HepG2 (cell line): ENCODE results near the gene FBXW4.

ENCODE experiments used
- BHLHE40 ChIP-seq: IDR thresholded peaks from 2 replicates; pipeline ENCODE4 v1.6.1; 2011; ENCODE audit warnings: low read length, improper control_type of control experiment
- MTA3 ChIP-seq: sonication (generic); formaldehyde crosslinking; IDR thresholded peaks from 2 replicates; pipeline ENCODE4 v1.4.0; 2020; ENCODE audit warnings: missing genetic modification reagents
- MTF2 ChIP-seq: sonication (generic); formaldehyde crosslinking; IDR thresholded peaks from 2 replicates; pipeline ENCODE4 v1.5.0; 2020; ENCODE audit warnings: missing genetic modification reagents, borderline replicate concordance
- NCOA1 ChIP-seq: sonication (generic); formaldehyde crosslinking; IDR thresholded peaks from 2 replicates; pipeline ENCODE4 v1.9.0; 2021; ENCODE audit warnings: missing genetic modification reagents
- POLR2A ChIP-seq, 2 experiments: IDR thresholded peaks; 2 replicates each; pipeline ENCODE4 v1.6.1; 2011; ENCODE audit warnings: low read depth in 2 of 2, low read length in 2 of 2, mild to moderate bottlenecking in 1 of 2, moderate library complexity in 1 of 2; ENCODE audit not compliant: insufficient read depth in 1 of 2
- RERE ChIP-seq: IDR thresholded peaks from 2 replicates; pipeline ENCODE4 v1.6.1; 2016; ENCODE audit warnings: low read depth, missing genetic modification reagents, missing compliant biosample characterization
- SKIL ChIP-seq: sonication (generic); formaldehyde crosslinking; IDR thresholded peaks from 2 replicates; pipeline ENCODE4 v1.8.0; 2022; ENCODE audit warnings: missing genetic modification reagents, mild to moderate bottlenecking, moderate library complexity, borderline replicate concordance
- SMAD3 ChIP-seq: sonication (generic); formaldehyde crosslinking; IDR thresholded peaks from 2 replicates; pipeline ENCODE4 v1.4.0; 2020; ENCODE audit warnings: missing genetic modification reagents
- TAF1 ChIP-seq: sonication (generic); formaldehyde crosslinking; IDR thresholded peaks from 2 replicates; pipeline ENCODE4 v1.4.0; 2020; ENCODE audit warnings: missing genetic modification reagents
- ZFP41 ChIP-seq: sonication (generic); formaldehyde crosslinking; IDR thresholded peaks from 2 replicates; pipeline ENCODE4 v1.4.0; 2020; ENCODE audit warnings: mild to moderate bottlenecking, missing genetic modification reagents, borderline replicate concordance
- ZNF780A ChIP-seq: sonication (generic); formaldehyde crosslinking; IDR thresholded peaks from 2 replicates; pipeline ENCODE4 v1.8.0; 2022; ENCODE audit warnings: mild to moderate bottlenecking, missing genetic modification reagents, moderate library complexity

GRCh38 chr10:101567165-101568006 lies 127.6 kb downstream of the FBXW4 start:
- TF ChIP-seq MTF2 (CRISPR knock-in tag) (no peak), RERE (CRISPR knock-in tag) (no peak), TAF1 (CRISPR knock-in tag) (no peak), MTA3 (no peak), NCOA1 (no peak), SMAD3 (CRISPR knock-in tag) (no peak), SKIL (no peak), ZNF780A (CRISPR knock-in tag) (no peak), BHLHE40 (no peak), ZFP41 (CRISPR knock-in tag) (no peak), POLR2A (IDR thresholded peaks at IDR 0.05; ENCODE audit: insufficient read depth in 1 of 2, low read depth in 2 of 2, low read length in 2 of 2) (no peak)
